K562 (cell line): Measurements from ENCODE around the gene GPC3. TPM values are rescaled to one million over a fixed set of nuclear protein-coding genes. Genes with fewer than 3 reads are reported as not detected.

Source experiments
- ATAC-seq: fragments of 200-7000 bp; cut with Tn5 transposase; 3 replicates; pipeline ENCODE4 v1.9.1; 2020; ENCODE audit warnings: moderate library complexity
- BruUV-seq: library from RNA; stranded (reverse); fragments of 400-500 nt; replicated peaks from 2 replicates; lab custom pipeline; 2021; lab: Mats Ljungman, UMichigan
- CTCF ChIA-PET: fragments of 300-600 bp; formaldehyde crosslinking; extraction: SDS; loops from one replicate; lab custom pipeline; 2021; ENCODE audit warnings: low intra/inter-chr PET ratio; lab: Yijun Ruan, JAX
- POLR2A ChIA-PET: fragments of 300-600, 350-650 bp; sonication (Branson Sonifier 250); formaldehyde crosslinking; extraction: SDS; loops from one replicate; lab custom pipeline; 2021; ENCODE audit warnings: antibody characterized with exemption, inconsistent platforms; lab: Yijun Ruan, JAX
- DNase-seq, 4 experiments: peaks; one replicate each; pipeline versions ENCODE4 v3.0.0 to v3.0.0-alpha.2; 2011 to 2018; ENCODE audit warnings: low spot score in 3 of 4, mixed read lengths in 3 of 4; ENCODE audit errors: extremely low read depth in 1 of 4
- FAIRE-seq: peaks from 2 replicates; lab custom pipeline; 2011; peaks lifted over from hg19 to GRCh38; lab: Jason Lieb, UNC
- H2AFZ ChIP-seq: 2 replicates; pipeline ENCODE4 v1.6.0; 2011; ENCODE audit warnings: low read depth, low read length, control low read depth, inconsistent platforms
- H3K27ac ChIP-seq: fragments of 200-600 bp; 3 replicates; pipeline ENCODE4 v1.8.0; 2011; ENCODE audit warnings: low read depth, mild to moderate bottlenecking, control low read depth, inconsistent platforms, low read length, moderate library complexity, mixed read lengths; ENCODE audit errors: extremely low read depth
- H3K27me3 ChIP-seq, 2 experiments: fragments of 300-600 bp in 1 of 2; 2 replicates in 1 of 2; 3 replicates in 1 of 2; pipeline versions ENCODE4 v1.6.0 to v1.8.0; 2011; ENCODE audit warnings: inconsistent platforms in 2 of 2, low read length in 2 of 2, mild to moderate bottlenecking in 1 of 2, mixed read lengths in 1 of 2, moderate library complexity in 1 of 2; ENCODE audit not compliant: control insufficient read depth in 2 of 2, insufficient read depth in 2 of 2
- H3K36me3 ChIP-seq: fragments of 300-600 bp; 3 replicates; pipeline ENCODE4 v1.8.0; 2011; ENCODE audit warnings: mild to moderate bottlenecking, low read length, inconsistent platforms; ENCODE audit not compliant: control insufficient read depth, insufficient read depth
- H3K4me1 ChIP-seq, 2 experiments: fragments of 200-600 bp in 1 of 2; replicated peaks in 1 of 2; 2 replicates in 1 of 2; 3 replicates in 1 of 2; pipeline versions ENCODE4 v1.5.1 to v1.8.0; 2011; ENCODE audit warnings: inconsistent platforms in 2 of 2, low read length in 2 of 2, mild to moderate bottlenecking in 1 of 2, mixed read lengths in 1 of 2, moderate library complexity in 1 of 2; ENCODE audit not compliant: control insufficient read depth in 2 of 2, insufficient read depth in 2 of 2
- H3K4me2 ChIP-seq: 2 replicates; pipeline ENCODE4 v1.6.1; 2011; ENCODE audit warnings: low read length, control low read depth, inconsistent platforms, mixed read lengths; ENCODE audit not compliant: insufficient read depth
- H3K4me3 ChIP-seq: fragments of 200-600 bp; sonication (generic), shearing (Covaris generic); 2 replicates; pipeline ENCODE4 v1.5.1; 2016; ENCODE audit warnings: control low read depth, inconsistent platforms
- H3K79me2 ChIP-seq: fragments of 200-600 bp; 3 replicates; pipeline ENCODE4 v1.8.0; 2011; ENCODE audit warnings: low read length, inconsistent platforms; ENCODE audit not compliant: control insufficient read depth, insufficient read depth
- H3K9ac ChIP-seq, 2 experiments: 2 replicates each; pipeline versions ENCODE4 v1.6.0 to v1.6.1; 2011; ENCODE audit warnings: low read depth in 2 of 2, low read length in 2 of 2, control low read depth in 1 of 2, inconsistent platforms in 1 of 2, mild to moderate bottlenecking in 1 of 2, mixed read lengths in 1 of 2; ENCODE audit not compliant: insufficient read depth in 1 of 2
- H3K9me1 ChIP-seq: one replicate; pipeline ENCODE4 v1.6.0; 2011; ENCODE audit warnings: inconsistent platforms, mild to moderate bottlenecking, low read length, moderate library complexity; ENCODE audit not compliant: control insufficient read depth, insufficient read depth
- H3K9me3 ChIP-seq: replicated peaks from 2 replicates; pipeline ENCODE4 v1.5.1; 2011; ENCODE audit warnings: low read depth, low read length, inconsistent platforms; ENCODE audit not compliant: control insufficient read depth, insufficient read depth
- H4K20me1 ChIP-seq: replicated peaks from 2 replicates; pipeline ENCODE4 v1.6.1; 2011; ENCODE audit warnings: low read length, inconsistent platforms, mixed read lengths; ENCODE audit not compliant: control insufficient read depth, insufficient read depth
- ARNT ChIP-seq, 2 experiments: fragments of 450-650 bp; IDR thresholded peaks; 2 replicates each; pipeline ENCODE4 v1.6.1; 2016; ENCODE audit warnings: mild to moderate bottlenecking in 1 of 2
- CTBP1 ChIP-seq: fragments of 450-650 bp; IDR thresholded peaks from 2 replicates; pipeline ENCODE4 v1.6.1; 2016; ENCODE audit warnings: borderline replicate concordance
- DDX20 ChIP-seq: fragments of 450-650 bp; IDR thresholded peaks from 2 replicates; pipeline ENCODE4 v1.6.1; 2016; ENCODE audit warnings: missing genetic modification characterization, low read depth, mild to moderate bottlenecking, missing compliant biosample characterization, moderate library complexity
- GTF2F1 ChIP-seq: IDR thresholded peaks from 2 replicates; pipeline ENCODE4 v1.6.1; 2011; ENCODE audit warnings: low read depth, low read length, improper control_type of control experiment
- RBM34 ChIP-seq: fragments of 200-400 bp; formaldehyde crosslinking; IDR thresholded peaks from 2 replicates; pipeline ENCODE4 v1.6.1; 2018; ENCODE audit warnings: low read length, borderline replicate concordance; ENCODE audit not compliant: insufficient read depth
- RFX5 ChIP-seq: IDR thresholded peaks from 2 replicates; pipeline ENCODE4 v1.6.1; 2011; ENCODE audit warnings: low read depth, mild to moderate bottlenecking, improper control_type of control experiment, low read length
- SRSF7 ChIP-seq: fragments of 200-400 bp; formaldehyde crosslinking; optimal IDR thresholded peaks from 2 replicates; pipeline ENCODE3; 2017; ENCODE audit warnings: mild to moderate bottlenecking, low read depth, low read length
- TAF7 ChIP-seq: fragments of 450-650 bp; IDR thresholded peaks from 2 replicates; pipeline ENCODE4 v1.6.1; 2016; ENCODE audit warnings: missing genetic modification characterization, missing compliant biosample characterization
- TCFL5 ChIP-seq: fragments of 250-450 bp; sonication (Bioruptor Pico); conservative IDR thresholded peaks from 2 replicates; pipeline ENCODE4 v1.6.1; 2021; ENCODE audit warnings: mild to moderate bottlenecking, moderate library complexity, matching md5 sums
- ZNF282 ChIP-seq: sonication (generic); formaldehyde crosslinking; IDR thresholded peaks from 2 replicates; pipeline ENCODE4 v1.8.1; 2023; ENCODE audit warnings: missing genetic modification reagents
- ZNF507 ChIP-seq: conservative IDR thresholded peaks from 2 replicates; pipeline ENCODE4 v1.6.1; 2017; ENCODE audit warnings: missing genetic modification characterization, missing compliant biosample characterization
- ZNF699 ChIP-seq: fragments of 250-450 bp; sonication (Bioruptor Pico); IDR thresholded peaks from 2 replicates; pipeline ENCODE4 v1.8.0; 2021; ENCODE audit warnings: mild to moderate bottlenecking, moderate library complexity; ENCODE audit not compliant: insufficient replicate concordance
- ZSCAN32 ChIP-seq: fragments of 450-650 bp; formaldehyde crosslinking; IDR thresholded peaks from 2 replicates; pipeline ENCODE4 v1.4.0; 2020; ENCODE audit warnings: mild to moderate bottlenecking, moderate library complexity
- WGBS: fragments of 100-300 bp; shearing (Covaris generic); methylation state at CpG from one replicate; pipeline ENCODE4 v1.1.6; 2016; ENCODE audit warnings: low coverage, mixed read lengths; ENCODE audit not compliant: insufficient coverage; ENCODE audit errors: missing lambda C conversion rate; 5-methylcytosine and 5-hydroxymethylcytosine counted together
- in situ Hi-C: fragments of 300-500 bp; cut with MboI; formaldehyde crosslinking; loops from 4 replicates; pipeline ENCODE4 v1.15.0; 2018; ENCODE audit warnings: inconsistent platforms, mixed read lengths
- intact Hi-C: fragments of 100-400 bp; cut with micrococcal nuclease; formaldehyde crosslinking; loops from 2 replicates; pipeline ENCODE4 v1.14.2; 2022
- polyA plus RNA-seq, 8 experiments: library from polyadenylated mRNA; depleted of rRNA in 4 of 8; stranded (reverse) in 5 of 8; unstranded in 3 of 8; fragments of >200 nt; fragmentation: Nextera tagmentation in 2 of 8; fragmentation: Illumina TruSeq in 1 of 8; extraction: Ambion mirVana in 2 of 8; extraction: Trizol in 1 of 8; gene quantifications; 2 replicates each; pipeline versions ENCODE4 v1.2.1 to v1.2.3, GENCODE V29; 2011 to 2014; ENCODE audit warnings: inconsistent platforms in 1 of 8, missing spikeins in 1 of 8
- total RNA-seq, 7 experiments: library from RNA; depleted of rRNA in 6 of 7; stranded (reverse); fragments of >200 nt in 6 of 7; fragmentation: Illumina TruSeq in 2 of 7; extraction: Trizol in 2 of 7; gene quantifications; 2 replicates each; pipeline versions ENCODE4 v1.2.1 to v1.2.3, GENCODE V29; 2011 to 2021; ENCODE audit warnings: low replicate concordance in 1 of 7

GPC3 gene
- total and polyA plus RNA-seq, 9 of the 15 experiments (the other 6 are each of a cell fraction or from before 2014, with no cell fraction given), result 0.42 TPM; not detected in 8

- CTCF ChIA-PET, result no interaction called here
- Histone ChIP-seq H3K4me2 (no peak overlapping the region), H3K79me2 (no peaks in the 10 kb centered on the region), H3K4me1 (no peaks in the 10 kb centered on the region), H3K9ac (no peak overlapping the region), H2AFZ (no peak overlapping the region), H3K27ac (no peak overlapping the region)
- intact Hi-C loops, result no loop called here
- no peak for DNase-seq
- WGBS, result 4% methylated on average over 2 of the region's 2 CpGs
- no peak for ATAC-seq
- BruUV-seq, result no TSS peak
- no peak for FAIRE-seq
- TF ChIP-seq TCFL5 (CRISPR knock-in tag) (no peak), GTF2F1 (no peak), RBM34 (no peak), RFX5 (no peak), SRSF7 (no peak), CTBP1 (no peak), ZNF699 (CRISPR knock-in tag) (no peak), ZSCAN32 (CRISPR knock-in tag) (no peak), ZNF282 (CRISPR knock-in tag) (no peak), TAF7 (no peak), DDX20 (tag) (no peak), ZNF507 (no peak), ARNT (IDR thresholded peaks at IDR 0.05) (no peak)
- TF ChIP-seq, all 486 proteins: peak for 0
- no peaks in the 10 kb centered on the region for H3K9me1 ChIP-seq
- in situ Hi-C loops, result no loop called here
- no peaks in the 10 kb centered on the region for H3K9me3 ChIP-seq
- POLR2A ChIA-PET, result no interaction called here
- no peaks in the 10 kb centered on the region for H3K27me3 ChIP-seq
- no peaks in the 10 kb centered on the region for H3K36me3 ChIP-seq
- no peak overlapping the region for H3K4me3 ChIP-seq
- H4K20me1 ChIP-seq, result no peaks in the 10 kb centered on the region
Measured at GRCh38 chrX:133754657-133755056, 230.7 kb downstream of the GPC3 start.
